ENCODE measurements around the gene NPPA. TPM values are rescaled to one million over a fixed set of nuclear protein-coding genes. Genes with fewer than 3 reads are reported as not detected.
A peak's percentile ranks its signal among the peaks of the same experiment; 100 is the strongest.

NPPA gene
- total RNA-seq, 1 experiment from 2014 or later = not detected

DNA sequence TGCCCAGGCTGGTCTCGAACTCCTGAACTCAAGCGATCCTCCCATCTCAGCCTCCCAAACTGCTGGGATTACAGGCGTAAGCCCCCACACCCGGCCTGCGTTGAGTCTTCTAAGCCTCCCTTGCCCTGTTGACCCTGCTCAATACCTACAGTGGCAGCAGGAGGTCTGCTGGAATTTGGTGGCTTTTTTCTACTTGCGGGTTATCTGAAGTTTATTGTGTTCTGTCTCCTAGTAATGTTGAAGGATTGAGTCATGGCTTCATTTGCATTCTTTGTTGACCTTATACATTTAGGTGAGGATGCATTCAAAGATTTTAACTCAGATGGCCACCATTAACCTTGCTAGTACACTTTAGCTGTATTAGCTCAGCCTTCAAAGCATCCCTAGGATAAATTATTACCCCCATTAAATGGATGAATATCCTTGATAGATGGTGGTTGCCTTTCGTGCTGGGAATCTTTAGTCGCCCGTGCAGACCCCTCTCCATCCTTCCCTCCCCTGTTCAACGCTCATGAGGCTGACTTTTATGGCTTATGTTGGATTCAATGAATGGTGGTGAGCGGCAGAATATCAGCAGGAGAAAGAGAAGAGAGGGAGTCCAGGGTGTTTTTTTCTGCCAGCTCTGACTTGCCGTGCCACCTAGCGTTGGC, 20.9 kb upstream of the NPPA start:
- ChIA-PET POLR2A (ENCODE audit: unreplicated experiment) (no interaction called here), CTCF (no interaction called here)
- H3K4me2 ChIP-seq (ENCODE audit: low read length) = no peak overlapping the region
- no peak for TF ChIP-seq CTCF (conservative IDR thresholded peaks at IDR 0.05; ENCODE audit: low read depth, low read length)
- TF ChIP-seq EZH2phosphoT487 (IDR thresholded peaks at IDR 0.05; ENCODE audit: borderline replicate concordance, low read length) = no peak
- TF ChIP-seq EZH2 (IDR thresholded peaks at IDR 0.05; ENCODE audit: low read length, unreplicated experiment) = no peak
- H3K9me2 ChIP-seq (replicated peaks; ENCODE audit: low read length) = no peaks in the 10 kb centered on the region
- H4K20me1 ChIP-seq (ENCODE audit: low read length) = no peaks in the 10 kb centered on the region
- DNase-seq (no peak), ATAC-seq (no peak)
- H3K9ac ChIP-seq (ENCODE audit: low read length) = no peak overlapping the region
- no peaks in the 10 kb centered on the region for H3K79me2 ChIP-seq (ENCODE audit: low read length)
- no peaks in the 10 kb centered on the region for H3K36me3 ChIP-seq (ENCODE audit: low read depth, low read length)
- H3K4me3 ChIP-seq (ENCODE audit: low read length) = no peak overlapping the region
- no peak overlapping the region for H2AFZ ChIP-seq (ENCODE audit: low read length)
- H3K9me3 ChIP-seq (ENCODE audit: low read length) = no peaks in the 10 kb centered on the region
- intact Hi-C loops (cut with micrococcal nuclease) = no loop called here
- no peaks in the 10 kb centered on the region for H3K27me3 ChIP-seq (ENCODE audit: low read length)
- BruUV-seq (replicated peaks) = no TSS peak
- H3K4me1 ChIP-seq (ENCODE audit: insufficient read depth, low read length) = no peaks in the 10 kb centered on the region
- no peak overlapping the region for H3K27ac ChIP-seq (ENCODE audit: low read length)
- H3F3A ChIP-seq (ENCODE audit: low read length, unreplicated experiment) = no peaks in the 10 kb centered on the region

DNA sequence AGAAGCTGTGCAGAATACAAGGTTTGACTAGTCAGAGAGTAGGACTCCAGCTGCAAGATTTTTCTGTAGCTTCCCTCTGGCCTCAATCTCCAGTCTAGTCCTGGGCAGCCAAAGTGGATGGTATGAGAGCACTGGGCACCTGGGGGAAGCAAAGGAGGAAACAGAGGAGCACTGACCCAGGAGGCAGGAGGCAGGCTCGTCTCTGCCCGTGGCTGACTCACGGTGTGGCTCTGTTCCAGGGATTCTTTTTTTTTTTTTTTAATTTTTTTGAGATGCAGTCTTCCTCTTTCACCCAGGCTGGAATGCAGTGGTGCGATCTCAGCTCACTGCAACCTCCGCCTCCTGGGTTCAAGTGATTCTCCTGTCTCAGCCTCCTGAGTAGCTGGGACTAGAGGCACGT, 15.3 kb upstream of the NPPA start:
- Histone ChIP-seq H3K4me1 (ENCODE audit: insufficient read depth, low read length) (no peaks in the 10 kb centered on the region; the same call in 1 of the 2 replicates), H3K36me3 (ENCODE audit: low read depth, low read length) (no peaks in the 10 kb centered on the region), H3F3A (ENCODE audit: low read length, unreplicated experiment) (no peaks in the 10 kb centered on the region), H3K79me2 (ENCODE audit: low read length) (no peaks in the 10 kb centered on the region), H3K4me2 (ENCODE audit: low read length) (no peak overlapping the region), H3K9me2 (replicated peaks; ENCODE audit: low read length) (no peaks in the 10 kb centered on the region), H3K27me3 (ENCODE audit: low read length) (peaks cover 37% of the 10 kb centered on the region), H4K20me1 (ENCODE audit: low read length) (no peaks in the 10 kb centered on the region), H2AFZ (ENCODE audit: low read length) (no peak overlapping the region), H3K4me3 (ENCODE audit: low read length) (no peak overlapping the region), H3K27ac (ENCODE audit: low read length) (no peak overlapping the region), H3K9ac (ENCODE audit: low read length) (no peak overlapping the region), H3K9me3 (ENCODE audit: low read length) (no peaks in the 10 kb centered on the region)
- no TSS peak for BruUV-seq (replicated peaks)
- POLR2A ChIA-PET (ENCODE audit: unreplicated experiment) = no interaction called here
- DNase-seq (peak; percentile 51), ATAC-seq (peak; percentile 54)
- TF ChIP-seq EZH2phosphoT487 (IDR thresholded peaks at IDR 0.05; ENCODE audit: borderline replicate concordance, low read length) (no peak), EZH2 (IDR thresholded peaks at IDR 0.05; ENCODE audit: low read length, unreplicated experiment) (no peak), CTCF (conservative IDR thresholded peaks at IDR 0.05; ENCODE audit: low read depth, low read length) (no peak)
- CTCF ChIA-PET = no interaction called here
- intact Hi-C loops (cut with micrococcal nuclease) = no loop called here

GRCh38 chr1:11860587-11860986, 13.0 kb upstream of the NPPA start:
- peaks cover 40% of the 10 kb centered on the region for H3K27me3 ChIP-seq (ENCODE audit: low read length)

More at GRCh38 chr1:11860587-11860986, 13.0 kb upstream of the NPPA start:
- Histone ChIP-seq H3F3A (ENCODE audit: low read length, unreplicated experiment) (no peaks in the 10 kb centered on the region), H3K36me3 (ENCODE audit: low read depth, low read length) (no peaks in the 10 kb centered on the region), H3K9me3 (ENCODE audit: low read length) (no peaks in the 10 kb centered on the region), H4K20me1 (ENCODE audit: low read length) (no peaks in the 10 kb centered on the region), H3K4me1 (ENCODE audit: insufficient read depth, low read length) (no peaks in the 10 kb centered on the region; the same call in 1 of the 2 replicates), H3K27ac (ENCODE audit: low read length) (no peak overlapping the region), H3K79me2 (ENCODE audit: low read length) (no peaks in the 10 kb centered on the region), H3K9me2 (replicated peaks; ENCODE audit: low read length) (no peaks in the 10 kb centered on the region), H3K4me2 (ENCODE audit: low read length) (no peak overlapping the region), H3K9ac (ENCODE audit: low read length) (no peak overlapping the region), H3K4me3 (ENCODE audit: low read length) (no peak overlapping the region), H2AFZ (ENCODE audit: low read length) (no peak overlapping the region)
- ChIA-PET CTCF (interaction anchor here (0.6 kb wide), 1 partner anchor 27 kb away, joined by 3 read pairs; no protein-coding TSS in a partner anchor), POLR2A (ENCODE audit: unreplicated experiment) (no interaction called here)
- intact Hi-C loops (cut with micrococcal nuclease) = no loop called here
- no TSS peak for BruUV-seq (replicated peaks)
- DNase-seq (no peak), ATAC-seq (no peak)
- TF ChIP-seq EZH2 (IDR thresholded peaks at IDR 0.05; ENCODE audit: low read length, unreplicated experiment) (no peak), CTCF (conservative IDR thresholded peaks at IDR 0.05; ENCODE audit: low read depth, low read length) (no peak), EZH2phosphoT487 (IDR thresholded peaks at IDR 0.05; ENCODE audit: borderline replicate concordance, low read length) (no peak)
